ENCODE results near the gene IGF1.

- TF ChIP-seq CTCF (IDR thresholded peaks at IDR 0.05) (no peak), POLR2A (IDR thresholded peaks at IDR 0.05) (no peak)
Measured at GRCh38 chr12:102486153-102486552, 5.8 kb upstream of the IGF1 start.
